GM12872 (cell line): ENCODE data around the gene DUSP11.

Experiments
- TF ChIP-seq, protein P1 (sequence below): IDR thresholded peaks from 3 replicates; pipeline ENCODE4 v1.5.1; 2011; ENCODE audit warnings: low read depth, mild to moderate bottlenecking, low read length, moderate library complexity; ENCODE audit not compliant: insufficient read depth

DUSP11 gene

DNA sequence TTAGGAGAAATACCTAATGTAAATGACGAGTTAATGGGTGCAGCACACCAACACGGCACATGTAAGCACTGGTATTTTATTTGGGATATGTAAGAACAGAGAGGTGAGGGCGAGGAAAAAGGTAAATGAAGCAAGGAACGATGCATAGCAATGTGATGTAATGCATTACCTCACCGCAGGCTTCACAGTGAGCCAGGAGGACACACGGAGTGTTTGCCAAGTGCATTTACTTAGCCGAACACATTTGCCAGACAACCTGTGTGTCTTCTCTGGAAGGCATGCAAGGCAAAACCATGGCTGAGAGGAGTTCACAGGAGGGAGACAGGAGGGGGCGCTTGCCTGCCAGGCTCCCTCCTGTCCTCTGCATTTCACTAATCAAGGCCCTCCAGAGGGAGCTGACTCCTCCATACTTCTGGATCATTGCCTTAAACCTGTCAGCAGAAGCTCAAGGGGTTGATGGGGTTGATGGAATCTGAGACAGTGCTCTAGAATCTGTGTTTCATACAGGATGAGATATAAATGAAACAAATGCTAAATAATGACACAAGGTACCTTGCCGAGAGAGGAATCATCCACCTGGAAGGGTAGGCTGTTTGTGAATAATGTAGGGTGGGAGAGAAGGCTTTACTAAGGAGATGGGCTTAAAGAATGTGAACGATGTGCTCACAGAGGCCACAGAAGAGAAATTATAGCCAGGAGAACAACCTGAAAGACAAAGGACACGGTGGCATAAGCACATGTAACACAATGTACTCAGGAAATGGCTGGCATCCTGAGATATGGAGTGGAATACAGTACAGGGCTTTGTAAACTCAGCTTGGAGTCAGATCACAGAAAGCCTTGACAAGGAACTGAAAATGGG is 33.7 kb downstream of the DUSP11 start:
- TF ChIP-seq, protein P1, sequence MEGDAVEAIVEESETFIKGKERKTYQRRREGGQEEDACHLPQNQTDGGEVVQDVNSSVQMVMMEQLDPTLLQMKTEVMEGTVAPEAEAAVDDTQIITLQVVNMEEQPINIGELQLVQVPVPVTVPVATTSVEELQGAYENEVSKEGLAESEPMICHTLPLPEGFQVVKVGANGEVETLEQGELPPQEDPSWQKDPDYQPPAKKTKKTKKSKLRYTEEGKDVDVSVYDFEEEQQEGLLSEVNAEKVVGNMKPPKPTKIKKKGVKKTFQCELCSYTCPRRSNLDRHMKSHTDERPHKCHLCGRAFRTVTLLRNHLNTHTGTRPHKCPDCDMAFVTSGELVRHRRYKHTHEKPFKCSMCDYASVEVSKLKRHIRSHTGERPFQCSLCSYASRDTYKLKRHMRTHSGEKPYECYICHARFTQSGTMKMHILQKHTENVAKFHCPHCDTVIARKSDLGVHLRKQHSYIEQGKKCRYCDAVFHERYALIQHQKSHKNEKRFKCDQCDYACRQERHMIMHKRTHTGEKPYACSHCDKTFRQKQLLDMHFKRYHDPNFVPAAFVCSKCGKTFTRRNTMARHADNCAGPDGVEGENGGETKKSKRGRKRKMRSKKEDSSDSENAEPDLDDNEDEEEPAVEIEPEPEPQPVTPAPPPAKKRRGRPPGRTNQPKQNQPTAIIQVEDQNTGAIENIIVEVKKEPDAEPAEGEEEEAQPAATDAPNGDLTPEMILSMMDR, result no peak

- TF ChIP-seq, protein P1, result no peak
Measured at GRCh38 chr2:73740767-73741166, 39.1 kb downstream of the DUSP11 start.

DNA sequence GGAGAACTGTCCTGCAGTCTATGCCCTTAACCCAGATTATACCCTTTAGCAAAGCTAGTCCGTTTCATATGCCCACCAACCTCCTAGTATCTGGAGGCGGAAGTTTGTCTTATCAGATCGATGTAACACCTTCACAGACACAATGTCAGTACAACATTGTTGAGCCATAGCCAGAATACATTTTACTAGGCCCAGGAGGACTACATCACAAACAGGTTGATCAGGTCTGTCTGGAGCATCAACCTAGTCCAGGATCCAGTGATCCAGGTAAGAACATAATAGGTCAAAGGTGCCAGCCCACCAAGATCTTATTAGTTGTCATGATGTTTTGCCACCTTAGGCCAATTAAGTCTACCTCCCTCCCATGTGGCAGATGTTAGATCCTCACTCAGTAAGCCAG is 40.8 kb downstream of the DUSP11 start:
- TF ChIP-seq, protein P1, result no peak

GRCh38 chr2:73736855-73737779 is 42.8 kb downstream of the DUSP11 start, which contains the start of gene TPRKB:
Gene TPRKB (minus strand): TSS chr2:73737345. CDS start chr2:73734569, 2,776 bp downstream.
- TF ChIP-seq, protein P1, result no peak

GRCh38 chr2:73736378-73736777 is 43.5 kb downstream of the DUSP11 start:
- TF ChIP-seq, protein P1, result no peak

DNA sequence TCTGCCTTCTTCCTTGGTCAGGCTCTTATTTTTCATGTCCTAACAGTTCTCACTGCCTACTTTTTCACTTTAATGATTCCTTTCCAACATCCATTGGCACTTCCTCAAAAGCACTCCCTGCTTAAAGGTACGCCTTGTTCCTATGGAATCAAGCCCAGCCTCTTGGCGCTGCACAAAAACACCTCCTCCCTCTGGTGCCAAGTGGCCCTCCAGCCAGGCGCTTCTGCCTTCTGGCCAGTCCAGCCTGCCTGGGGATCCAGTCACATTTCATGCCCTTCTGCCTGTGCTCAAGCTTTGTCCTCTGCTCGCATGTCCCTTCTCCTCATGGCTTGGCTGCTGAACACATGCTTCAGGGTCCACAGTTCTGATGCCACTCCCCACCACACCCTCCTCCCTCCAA is 49.1 kb downstream of the DUSP11 start:
- TF ChIP-seq, protein P1, result no peak

DNA sequence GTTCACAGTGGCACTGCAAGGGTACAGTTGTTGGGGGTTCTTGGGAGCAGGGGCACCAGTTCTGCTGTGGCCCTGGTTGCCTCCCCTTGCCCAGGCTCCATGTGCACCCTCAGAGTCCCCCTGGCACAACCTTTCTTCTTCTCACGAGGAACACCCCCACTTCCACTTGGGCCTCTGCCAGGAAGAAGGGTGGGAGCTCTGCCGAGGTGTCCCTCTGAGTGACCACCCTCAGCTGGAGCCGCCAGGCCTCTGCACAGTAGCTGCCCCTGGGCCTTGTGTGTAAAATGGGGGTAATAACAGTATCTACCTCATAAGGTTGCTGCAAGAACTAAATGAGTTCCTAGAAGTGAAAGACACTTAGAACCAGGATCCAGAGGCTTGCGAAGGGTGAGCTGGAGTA is 51.2 kb downstream of the DUSP11 start:
- TF ChIP-seq, protein P1, result no peak
